ENCODE data around the gene ZC3H4. TPM values are rescaled to one million over a fixed set of nuclear protein-coding genes. Genes with fewer than 3 reads are reported as not detected.

The ZC3H4 gene
- total and polyA plus RNA-seq, 2 of the 8 experiments (the other 6 are each of a cell fraction or from before 2014, with no cell fraction given): 6.6 to 92.0 TPM

- no peak within 1 kb of the TSS for H2BK5ac ChIP-seq (ENCODE audit: low read depth, low read length)
- H3K36me3 ChIP-seq (ENCODE audit: control insufficient read depth in 2 of 4, insufficient read depth in 4 of 4, low read length in 3 of 4): no peaks in the 10 kb centered on the region
- FAIRE-seq (no peak), DNase-seq (ENCODE audit: low read depth in 1 of 2, low spot score in 2 of 2) (peak in 1 of 2 experiments; percentile 84)
- peak within 1 kb of the TSS; percentile 68; the same call in 1 of the 2 replicates for H2BK12ac ChIP-seq (ENCODE audit: low read depth, low read length)
- H3K9me3 ChIP-seq (ENCODE audit: insufficient read depth in 2 of 2, low read depth in 1 of 2, low read length in 1 of 2): no peaks in the 10 kb centered on the region
- no peak within 1 kb of the TSS; the same call in 1 of the 2 replicates for H4K8ac ChIP-seq (ENCODE audit: extremely low read depth, insufficient read depth, low read length)
- H3K4me2 ChIP-seq (ENCODE audit: insufficient read depth in 1 of 2, low read depth in 2 of 2, low read length in 2 of 2): peak within 1 kb of the TSS; percentile 62 to 87
- H3K9ac ChIP-seq (replicated peaks in 1 of 4; ENCODE audit: extremely low read depth in 1 of 4, low read depth in 3 of 4, low read length in 3 of 4): peak within 1 kb of the TSS in 2 of 4 experiments; percentile 47 to 64; a peak in 1 of 7 replicates
- CTCF ChIA-PET (ENCODE audit: partially characterized antibody): interaction anchor here (0.5 to 2.0 kb wide), 10 partner anchors 9 to 230 kb away, joined by 3 to 10 read pairs (median 4); no protein-coding TSS in a partner anchor
- H3K79me2 ChIP-seq (ENCODE audit: control insufficient read depth in 1 of 2, insufficient read depth in 2 of 2, low read length in 2 of 2): no peaks in the 10 kb centered on the region
- H3K23ac ChIP-seq (ENCODE audit: insufficient read length): no peak within 1 kb of the TSS
- no peak within 1 kb of the TSS for H3K56ac ChIP-seq (replicated peaks; ENCODE audit: insufficient read length, low read depth, low read length)
- peaks cover 0 to 3% of the 10 kb centered on the region in 2 experiments for H4K20me1 ChIP-seq (replicated peaks in 1 of 2; ENCODE audit: control insufficient read depth in 1 of 2, insufficient read depth in 2 of 2, low read length in 2 of 2)
- H3K4ac ChIP-seq (replicated peaks; ENCODE audit: insufficient read length, low read depth, low read length): no peak within 1 kb of the TSS
- peak within 1 kb of the TSS; percentile 86; the same call in 1 of the 2 replicates for H2AFZ ChIP-seq (ENCODE audit: low read length)
- peaks cover 0 to 20% (median 11%) of the 10 kb centered on the region in 4 experiments; a peak in 5 of 7 replicates for H3K4me1 ChIP-seq (replicated peaks in 1 of 4; ENCODE audit: control insufficient read depth in 3 of 4, insufficient read depth in 4 of 4, low read length in 3 of 4)
- no peak within 1 kb of the TSS for H4K5ac ChIP-seq (ENCODE audit: insufficient read length, low read depth, low read length)
- H3K4me3 ChIP-seq (ENCODE audit: extremely low read depth in 1 of 4, insufficient read depth in 2 of 4, low read depth in 3 of 4, low read length in 4 of 4): peak within 1 kb of the TSS; percentile 42 to 69 (median 46)
- H3K27me3 ChIP-seq (replicated peaks in 1 of 4; ENCODE audit: control insufficient read depth in 3 of 4, extremely low read depth in 1 of 4, insufficient read depth in 3 of 4, low read length in 3 of 4): peaks cover 24 to 53% (median 49%) of the 10 kb centered on the region in 4 experiments
- no peak within 1 kb of the TSS for H3K14ac ChIP-seq (ENCODE audit: insufficient read length)
- WGBS, 2 experiments (ENCODE audit: extremely low coverage in 1 of 2, insufficient coverage in 1 of 2, insufficient read length in 1 of 2, insufficient replicate concordance in 2 of 2, low coverage in 1 of 2, low lambda C conversion rate in 2 of 2, missing lambda C conversion rate in 1 of 2): 7% methylated on average over 28 of the region's 58 CpGs; no CpG with 5 or more reads in 1 of the 2 experiments
- TF ChIP-seq HDAC6 (IDR thresholded peaks at IDR 0.05; ENCODE audit: low read depth, low read length) (no peak), KDM4A (IDR thresholded peaks at IDR 0.05; ENCODE audit: low read depth, low read length, severe bottlenecking) (peak; percentile 46), SP4 (IDR thresholded peaks at IDR 0.05; ENCODE audit: low read length) (0 out of 2 replicates have a peak, but pooled peaks have one; percentile 41), ASH2L (IDR thresholded peaks at IDR 0.05; ENCODE audit: low read length) (peak; percentile 31)
- H3K79me1 ChIP-seq (ENCODE audit: low read depth, low read length): no peaks in the 10 kb centered on the region
- H3K23me2 ChIP-seq (ENCODE audit: low read depth, low read length): peaks cover 15% of the 10 kb centered on the region; the same call in 1 of the 2 replicates
- POLR2A ChIA-PET (ENCODE audit: partially characterized antibody): interaction anchor here (0.9 to 1.6 kb wide), 7 partner anchors 9 to 94 kb away, joined by 3 to 6 read pairs (median 4); partner anchors contain the start of gene ZC3H4
- H4K91ac ChIP-seq (replicated peaks; ENCODE audit: insufficient read length, low read length): peak within 1 kb of the TSS; percentile 40
- H2BK120ac ChIP-seq (replicated peaks; ENCODE audit: low read depth, low read length): no peak within 1 kb of the TSS
- no peak within 1 kb of the TSS for H2BK20ac ChIP-seq (ENCODE audit: low read length)
- no peak within 1 kb of the TSS; the same call in none of the 2 replicates for H3K18ac ChIP-seq (ENCODE audit: extremely low read depth, low read length)
- no peak within 1 kb of the TSS for H3K27ac ChIP-seq (ENCODE audit: low read depth, low read length)
- no peak within 1 kb of the TSS for H2AK5ac ChIP-seq (ENCODE audit: low read depth, low read length)
- no peak within 1 kb of the TSS for H2BK15ac ChIP-seq (ENCODE audit: low read length)
These were observed 94.0 kb downstream of the ZC3H4 start, which contains the start of gene NPAS1 for GRCh38 chr19:47019431-47020041. TSS of gene NPAS1 (plus strand) at chr19:47019837. CDS start at chr19:47021048, 1,211 bp downstream.
